CD14-positive monocyte (primary cell): ENCODE results near the gene BAG5. TPM values are rescaled to one million over a fixed set of nuclear protein-coding genes. Genes with fewer than 3 reads are reported as not detected.

Experiments
- DNase-seq, 3 donors: peaks; one replicate each; pipeline ENCODE4 v3.0.0-alpha.2; 2011 to 2022
- H2AFZ ChIP-seq: 2 replicates; pipeline ENCODE4 v1.6.0; 2012; ENCODE audit warnings: mild to moderate bottlenecking, low read depth, low read length, inconsistent platforms; ENCODE audit not compliant: insufficient read depth, poor library complexity, severe bottlenecking
- H3K27ac ChIP-seq, 2 donors: 1 replicate in 1 of 2; 2 replicates in 1 of 2; pipeline ENCODE4 v1.5.1; 2012 to 2013; ENCODE audit warnings: low read length in 2 of 2, control low read depth in 1 of 2, inconsistent platforms in 1 of 2, low read depth in 1 of 2, mild to moderate bottlenecking in 1 of 2
- H3K27me3 ChIP-seq, 2 donors: one replicate each; pipeline versions ENCODE4 v1.6.0 to v1.6.1; 2011 to 2013; ENCODE audit warnings: low read length in 2 of 2; ENCODE audit not compliant: control insufficient read depth in 2 of 2, insufficient read depth in 2 of 2
- H3K36me3 ChIP-seq, 2 donors: replicated peaks in 1 of 2; 1 replicate in 1 of 2; 2 replicates in 1 of 2; pipeline versions ENCODE4 v1.5.1 to v1.6.1; 2012 to 2013; ENCODE audit warnings: low read length in 2 of 2, control low read depth in 1 of 2, inconsistent platforms in 1 of 2, mild to moderate bottlenecking in 1 of 2; ENCODE audit not compliant: insufficient read depth in 2 of 2, control insufficient read depth in 1 of 2
- H3K4me1 ChIP-seq, 2 donors: 1 replicate in 1 of 2; 2 replicates in 1 of 2; pipeline versions ENCODE4 v1.5.1 to v1.6.1; 2012 to 2013; ENCODE audit warnings: low read length in 2 of 2, control low read depth in 1 of 2, inconsistent platforms in 1 of 2, mild to moderate bottlenecking in 1 of 2, moderate library complexity in 1 of 2; ENCODE audit not compliant: insufficient read depth in 2 of 2, control insufficient read depth in 1 of 2
- H3K4me2 ChIP-seq: replicated peaks from 2 replicates; pipeline ENCODE3; 2012; ENCODE audit warnings: low read length, moderate library complexity, mild to moderate bottlenecking; ENCODE audit not compliant: poor library complexity, severe bottlenecking; ENCODE audit errors: extremely low read depth
- H3K4me3 ChIP-seq, 3 experiments: fragments of 200-600 bp in 1 of 3; sonication (generic) in 1 of 3; replicated peaks in 1 of 3; 1 replicate in 2 of 3; 2 replicates in 1 of 3; pipeline ENCODE4 v1.5.1; 2011 to 2013; ENCODE audit warnings: low read length in 3 of 3, mild to moderate bottlenecking in 3 of 3, control low read depth in 2 of 3, low read depth in 2 of 3, inconsistent platforms in 1 of 3, moderate library complexity in 1 of 3
- H3K79me2 ChIP-seq: 2 replicates; pipeline ENCODE4 v1.6.0; 2012; ENCODE audit warnings: mild to moderate bottlenecking, control low read depth, inconsistent platforms, low read length, moderate library complexity; ENCODE audit not compliant: insufficient read depth
- H3K9ac ChIP-seq: 2 replicates; pipeline ENCODE4 v1.6.0; 2017; ENCODE audit warnings: low read length, mild to moderate bottlenecking; ENCODE audit not compliant: insufficient read depth, poor library complexity, severe bottlenecking
- H3K9me3 ChIP-seq, 2 donors: replicated peaks in 1 of 2; 1 replicate in 1 of 2; 2 replicates in 1 of 2; pipeline versions ENCODE4 v1.5.1 to v1.6.1; 2012 to 2013; ENCODE audit warnings: low read length in 2 of 2, control low read depth in 1 of 2; ENCODE audit not compliant: control insufficient read depth in 1 of 2, insufficient read depth in 1 of 2
- H4K20me1 ChIP-seq: 2 replicates; pipeline ENCODE4 v1.6.0; 2012; ENCODE audit warnings: mild to moderate bottlenecking, low read length, control low read depth, moderate library complexity; ENCODE audit not compliant: insufficient read depth
- H3K27ac Mint-ChIP-seq, 7 donors: one replicate each; pipeline ENCODE4 v1.8.0; 2020; ENCODE audit warnings: mild to moderate bottlenecking in 7 of 7, mixed read lengths in 7 of 7, moderate library complexity in 6 of 7, inconsistent platforms in 2 of 7
- H3K27me3 Mint-ChIP-seq, 3 donors: one replicate each; pipeline ENCODE4 v1.8.0; 2021 to 2022; ENCODE audit warnings: low read depth in 3 of 3, mild to moderate bottlenecking in 3 of 3, mixed read lengths in 3 of 3, moderate library complexity in 3 of 3, inconsistent platforms in 1 of 3
- H3K36me3 Mint-ChIP-seq, 2 donors: one replicate each; pipeline ENCODE4 v1.8.0; 2020; ENCODE audit warnings: mixed read lengths in 2 of 2, inconsistent platforms in 1 of 2, mild to moderate bottlenecking in 1 of 2
- H3K4me1 Mint-ChIP-seq: one replicate; pipeline ENCODE4 v1.8.0; 2020; ENCODE audit warnings: mild to moderate bottlenecking, mixed read lengths
- H3K4me3 Mint-ChIP-seq, 2 donors: one replicate each; pipeline ENCODE4 v1.8.0; 2020; ENCODE audit warnings: mild to moderate bottlenecking in 2 of 2, mixed read lengths in 2 of 2, moderate library complexity in 1 of 2
- H3K9me3 Mint-ChIP-seq, 7 donors: one replicate each; pipeline ENCODE4 v1.8.0; 2020 to 2022; ENCODE audit warnings: mixed read lengths in 7 of 7, mild to moderate bottlenecking in 6 of 7, moderate library complexity in 6 of 7, inconsistent platforms in 2 of 7
- CTCF ChIP-seq: fragments of 200-600 bp; IDR thresholded peaks from one replicate; pipeline ENCODE4 v1.8.0; 2022; ENCODE audit warnings: antibody characterized with exemption, mild to moderate bottlenecking
- WGBS: methylation state at CpG from one replicate; pipeline ENCODE4 v1.1.5; 2013; ENCODE audit warnings: missing lambda C conversion rate; ENCODE audit not compliant: insufficient coverage; 5-methylcytosine and 5-hydroxymethylcytosine counted together
- intact Hi-C, 2 donors: fragments of 100-400 bp; cut with micrococcal nuclease; formaldehyde crosslinking; loops; one replicate each; pipeline versions ENCODE4 v1.15.0 to v1.15.1; 2023
- polyA plus RNA-seq, 3 donors: library from polyadenylated mRNA; depleted of rRNA in 1 of 3; unstranded in 2 of 3; stranded (reverse) in 1 of 3; fragments of 300-500 nt in 2 of 3; fragments of >200 nt in 1 of 3; fragmentation: Illumina TruSeq in 2 of 3; gene quantifications; 1 replicate in 2 of 3; 2 replicates in 1 of 3; pipeline ENCODE4 v1.2.3, GENCODE V29; 2012 to 2021

The BAG5 gene
- polyA plus RNA-seq, 3 donors = 4.7 to 33.1 (median 30.1) TPM

GRCh38 chr14:103533137-103533998 is 29.1 kb downstream of the BAG5 start:
- Histone ChIP-seq H3K36me3 (peaks cover 8 to 30% of the 10 kb centered on the region in 2 donors), H3K79me2 (peaks cover 20% of the 10 kb centered on the region), H3K4me3 (no peak overlapping the region), H3K27me3 (no peaks in the 10 kb centered on the region), H4K20me1 (peaks cover 13% of the 10 kb centered on the region), H3K9me3 (no peaks in the 10 kb centered on the region), H3K27ac (no peak overlapping the region), H3K4me1 (peaks cover 17 to 18% of the 10 kb centered on the region in 2 donors), H3K9ac (no peak overlapping the region), H3K4me2 (no peak overlapping the region), H2AFZ (no peak overlapping the region)
- Mint-ChIP-seq H3K36me3 (peaks cover 5 to 23% of the 10 kb centered on the region in 2 donors), H3K4me3 (no peak overlapping the region), H3K9me3 (no peaks in the 10 kb centered on the region), H3K4me1 (peaks cover 18% of the 10 kb centered on the region), H3K27ac (no peak overlapping the region), H3K27me3 (peaks cover 0 to 5% (median 3%) of the 10 kb centered on the region in 3 donors)
- intact Hi-C loops = no loop called here
- DNase-seq = no peak
- no peak for TF ChIP-seq CTCF
- 92% methylated on average over 19 of the region's 23 CpGs for WGBS

GRCh38 chr14:103532216-103533136 is 30.0 kb downstream of the BAG5 start:
- no peak for DNase-seq
- Mint-ChIP-seq H3K4me1 (peaks cover 27% of the 10 kb centered on the region), H3K4me3 (no peak overlapping the region), H3K27me3 (peaks cover 0 to 3% (median under 1%) of the 10 kb centered on the region in 3 donors), H3K9me3 (no peaks in the 10 kb centered on the region), H3K27ac (no peak overlapping the region), H3K36me3 (peaks cover 5 to 23% of the 10 kb centered on the region in 2 donors)
- intact Hi-C loops = no loop called here
- Histone ChIP-seq H3K4me3 (no peak overlapping the region), H3K27me3 (no peaks in the 10 kb centered on the region), H4K20me1 (peaks cover 10% of the 10 kb centered on the region), H3K4me2 (no peak overlapping the region), H3K9ac (no peak overlapping the region), H3K36me3 (peaks cover 8 to 30% of the 10 kb centered on the region in 2 donors), H3K4me1 (peaks cover 26 to 27% of the 10 kb centered on the region in 2 donors), H2AFZ (no peak overlapping the region), H3K9me3 (no peaks in the 10 kb centered on the region), H3K27ac (no peak overlapping the region), H3K79me2 (peaks cover 20% of the 10 kb centered on the region)
- 95% methylated on average over 29 of the region's 32 CpGs for WGBS
- TF ChIP-seq CTCF = no peak
